Ascending aorta (tissue), 2 donors: ENCODE data around the gene PLA2G2E. TPM values are rescaled to one million over a fixed set of nuclear protein-coding genes. Genes with fewer than 3 reads are reported as not detected.

Experiments used
- DNase-seq, 2 donors: peaks; one replicate each; pipeline ENCODE4 v3.0.0-alpha.2; 2019; ENCODE audit warnings: low spot score in 2 of 2
- H3K27ac ChIP-seq, 2 donors: fragments of 200-600 bp; sonication (generic); one replicate each; pipeline ENCODE4 v1.5.1; 2016 to 2017; ENCODE audit warnings: mild to moderate bottlenecking in 1 of 2
- H3K27me3 ChIP-seq: fragments of 200-600 bp; sonication (generic); one replicate; pipeline ENCODE4 v1.5.1; 2017
- H3K36me3 ChIP-seq, 2 donors: fragments of 200-600 bp; sonication (generic); one replicate each; pipeline ENCODE4 v1.5.1; 2016
- H3K4me1 ChIP-seq, 2 donors: fragments of 200-600 bp; sonication (generic); one replicate each; pipeline ENCODE4 v1.5.1; 2016 to 2017; ENCODE audit warnings: mild to moderate bottlenecking in 1 of 2
- H3K4me3 ChIP-seq, 2 donors: fragments of 200-600 bp; sonication (generic); one replicate each; pipeline ENCODE4 v1.5.1; 2016 to 2017; ENCODE audit warnings: mild to moderate bottlenecking in 1 of 2
- H3K9me3 ChIP-seq, 2 donors: fragments of 200-600 bp; sonication (generic); one replicate each; pipeline ENCODE4 v1.5.1; 2016
- CTCF ChIP-seq, 3 experiments: fragments of 200-600 bp in 2 of 3; fragments of 450-650 bp in 1 of 3; sonication (generic) in 2 of 3; IDR thresholded peaks; one replicate each; pipeline ENCODE4 v1.5.1; 2016 to 2019; ENCODE audit warnings: antibody characterized with exemption in 3 of 3, mild to moderate bottlenecking in 1 of 3, moderate library complexity in 1 of 3
- intact Hi-C: fragments of 100-400 bp; cut with DNase I; formaldehyde crosslinking; loops from one replicate; pipeline ENCODE4 v1.15.1; 2023
- total RNA-seq: library from RNA; depleted of rRNA; stranded (reverse); fragments of >200 nt; gene quantifications from one replicate; pipeline ENCODE4 v1.1.0, GENCODE V29; 2016

Gene PLA2G2E
- total RNA-seq, 1 donor from 2014 or later, result not detected

GRCh38 chr1:19903621-19904020, 19.8 kb downstream of the PLA2G2E start:
- TF ChIP-seq CTCF (IDR thresholded peaks at IDR 0.05), result no peak
- Histone ChIP-seq H3K27me3 (no peaks in the 10 kb centered on the region), H3K4me1 (no peaks in the 10 kb centered on the region), H3K9me3 (no peaks in the 10 kb centered on the region), H3K27ac (no peak overlapping the region), H3K4me3 (no peak overlapping the region), H3K36me3 (peaks cover 43 to 63% of the 10 kb centered on the region in 2 donors)
- DNase-seq, result no peak
- intact Hi-C loops, result no loop called here

- DNase-seq, result no peak
- peaks cover 24 to 58% of the 10 kb centered on the region in 2 donors for H3K36me3 ChIP-seq
- H3K27ac ChIP-seq, result no peak overlapping the region
- H3K27me3 ChIP-seq, result no peaks in the 10 kb centered on the region
- H3K4me1 ChIP-seq, result no peaks in the 10 kb centered on the region
- no peak overlapping the region for H3K4me3 ChIP-seq
- no peak for TF ChIP-seq CTCF (IDR thresholded peaks at IDR 0.05)
- no peaks in the 10 kb centered on the region for H3K9me3 ChIP-seq
- intact Hi-C loops, result no loop called here
Measured at GRCh38 chr1:19901653-19902052, 21.8 kb downstream of the PLA2G2E start.

DNA sequence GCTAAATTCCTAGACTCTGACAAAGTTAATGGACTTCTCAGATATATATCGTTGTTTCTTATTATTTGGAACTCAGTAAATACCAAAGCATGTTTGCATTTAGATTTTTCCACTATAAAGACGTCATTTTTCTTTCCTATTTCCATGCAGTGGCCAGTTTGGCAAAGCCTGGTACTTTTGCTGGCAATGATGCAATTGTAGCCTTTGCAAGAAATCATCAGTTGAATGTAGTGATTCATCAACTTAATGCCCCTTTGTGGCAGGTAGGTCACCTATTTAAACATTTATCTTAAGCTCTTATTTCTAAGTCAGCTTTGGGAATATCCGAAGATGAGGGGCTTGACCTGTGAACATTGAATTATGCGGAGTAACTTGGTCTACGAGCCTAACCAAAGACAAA, 29.2 kb downstream of the PLA2G2E start:
- no peak for TF ChIP-seq CTCF (IDR thresholded peaks at IDR 0.05)
- intact Hi-C loops, result no loop called here
- peaks cover 9 to 76% of the 10 kb centered on the region in 2 donors for H3K36me3 ChIP-seq

DNA sequence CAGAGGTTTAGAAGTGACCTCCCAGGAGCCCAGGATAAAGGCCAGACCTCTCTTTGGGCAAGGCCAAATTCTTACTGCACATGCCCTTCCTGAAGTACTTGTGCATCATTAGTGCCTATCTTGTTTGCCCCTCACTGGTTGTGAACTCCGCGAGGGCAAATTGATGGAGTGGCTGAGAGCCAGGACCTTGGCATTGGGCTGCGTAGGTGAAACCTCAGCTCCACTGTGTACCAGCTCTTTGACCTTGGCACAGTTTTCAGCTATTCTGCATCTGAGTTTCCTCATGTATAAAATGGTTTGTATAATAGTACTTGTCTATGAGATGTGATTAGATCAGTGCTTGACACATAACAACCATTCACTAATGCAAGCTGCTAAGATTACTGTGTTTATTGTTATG, 29.7 kb downstream of the PLA2G2E start:
- Histone ChIP-seq H3K27ac (no peak overlapping the region), H3K9me3 (no peaks in the 10 kb centered on the region), H3K36me3 (peaks cover 7 to 71% of the 10 kb centered on the region in 2 donors), H3K4me3 (no peak overlapping the region), H3K4me1 (no peaks in the 10 kb centered on the region), H3K27me3 (no peaks in the 10 kb centered on the region)
- no peak for TF ChIP-seq CTCF (IDR thresholded peaks at IDR 0.05)
- DNase-seq, result no peak
- intact Hi-C loops, result no loop called here

More for the DNA sequence above, 29.2 kb downstream of the PLA2G2E start:
- H3K4me1 ChIP-seq, result no peaks in the 10 kb centered on the region
- H3K27me3 ChIP-seq, result no peaks in the 10 kb centered on the region
- no peak overlapping the region for H3K27ac ChIP-seq
- H3K9me3 ChIP-seq, result no peaks in the 10 kb centered on the region
- DNase-seq, result no peak
- no peak overlapping the region for H3K4me3 ChIP-seq

DNA sequence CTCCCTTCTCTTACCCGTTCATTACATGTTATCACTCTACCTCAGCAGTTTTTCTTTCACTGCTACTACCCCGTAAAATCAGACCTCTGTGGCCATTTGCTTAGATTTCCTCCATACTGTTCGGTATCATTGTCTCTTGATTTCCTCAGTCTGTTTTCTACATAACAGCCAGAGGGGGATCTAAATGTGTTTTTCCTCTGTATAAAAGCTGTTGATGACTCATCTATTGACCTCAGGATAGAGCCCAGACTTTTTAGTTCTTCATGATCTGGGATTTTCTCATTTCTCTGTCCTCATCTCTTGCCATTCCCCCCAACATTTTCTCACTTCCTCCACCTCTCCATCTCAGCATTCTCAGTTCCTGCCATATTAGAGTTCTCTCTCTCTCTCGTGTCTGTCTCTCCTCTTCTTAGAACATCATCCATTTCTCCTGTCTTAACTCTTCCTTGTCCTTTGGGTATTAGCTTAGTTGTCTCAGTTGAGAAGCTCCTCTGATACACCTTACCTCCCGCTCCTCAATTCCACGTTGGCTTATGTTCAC, 30.7 kb downstream of the PLA2G2E start:
- intact Hi-C loops, result no loop called here
- Histone ChIP-seq H3K4me3 (no peak overlapping the region), H3K4me1 (no peaks in the 10 kb centered on the region), H3K9me3 (no peaks in the 10 kb centered on the region), H3K36me3 (peaks cover 7 to 64% of the 10 kb centered on the region in 2 donors), H3K27ac (no peak overlapping the region), H3K27me3 (no peaks in the 10 kb centered on the region)
- no peak for DNase-seq
- no peak for TF ChIP-seq CTCF (IDR thresholded peaks at IDR 0.05)

DNA sequence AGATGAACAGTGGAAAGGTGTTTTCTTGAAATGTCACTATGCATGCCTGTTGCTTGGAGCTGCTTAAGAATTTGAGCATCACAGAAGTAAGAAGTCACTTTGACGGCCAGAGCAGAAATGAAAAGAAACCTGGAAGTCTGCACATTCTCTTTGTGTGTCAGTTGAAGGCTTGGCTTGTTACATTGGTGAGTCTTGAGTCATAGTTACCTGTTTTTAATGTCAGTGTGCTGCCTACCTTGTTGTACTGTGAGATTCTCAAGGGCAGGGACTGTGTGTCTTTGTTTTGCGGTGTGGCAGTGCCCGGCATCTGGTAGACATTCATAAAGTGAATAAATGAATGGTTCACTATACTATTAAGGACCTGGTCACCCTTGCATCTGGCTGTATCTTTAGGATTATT, 31.3 kb downstream of the PLA2G2E start:
- intact Hi-C loops, result no loop called here
- no peak for DNase-seq
- TF ChIP-seq CTCF (IDR thresholded peaks at IDR 0.05), result no peak
- H3K4me3 ChIP-seq, result no peak overlapping the region
- H3K36me3 ChIP-seq, result peaks cover 7 to 59% of the 10 kb centered on the region in 2 donors
- H3K27me3 ChIP-seq, result no peaks in the 10 kb centered on the region
- no peaks in the 10 kb centered on the region for H3K4me1 ChIP-seq
- no peaks in the 10 kb centered on the region for H3K9me3 ChIP-seq
- no peak overlapping the region for H3K27ac ChIP-seq
